T-helper 9 cell (primary cell): Measurements from ENCODE around the gene MPDZ.

Experiments used
- DNase-seq: peaks from one replicate; pipeline ENCODE4 v3.0.0-alpha.2; 2020
- total RNA-seq, 2 donors: gene quantifications; one replicate each; lab custom pipeline; 2026; lab: John Stamatoyannopoulos, UW

MPDZ gene
- total RNA-seq = 0 to 0.07 reads per million in 2 donors

DNA sequence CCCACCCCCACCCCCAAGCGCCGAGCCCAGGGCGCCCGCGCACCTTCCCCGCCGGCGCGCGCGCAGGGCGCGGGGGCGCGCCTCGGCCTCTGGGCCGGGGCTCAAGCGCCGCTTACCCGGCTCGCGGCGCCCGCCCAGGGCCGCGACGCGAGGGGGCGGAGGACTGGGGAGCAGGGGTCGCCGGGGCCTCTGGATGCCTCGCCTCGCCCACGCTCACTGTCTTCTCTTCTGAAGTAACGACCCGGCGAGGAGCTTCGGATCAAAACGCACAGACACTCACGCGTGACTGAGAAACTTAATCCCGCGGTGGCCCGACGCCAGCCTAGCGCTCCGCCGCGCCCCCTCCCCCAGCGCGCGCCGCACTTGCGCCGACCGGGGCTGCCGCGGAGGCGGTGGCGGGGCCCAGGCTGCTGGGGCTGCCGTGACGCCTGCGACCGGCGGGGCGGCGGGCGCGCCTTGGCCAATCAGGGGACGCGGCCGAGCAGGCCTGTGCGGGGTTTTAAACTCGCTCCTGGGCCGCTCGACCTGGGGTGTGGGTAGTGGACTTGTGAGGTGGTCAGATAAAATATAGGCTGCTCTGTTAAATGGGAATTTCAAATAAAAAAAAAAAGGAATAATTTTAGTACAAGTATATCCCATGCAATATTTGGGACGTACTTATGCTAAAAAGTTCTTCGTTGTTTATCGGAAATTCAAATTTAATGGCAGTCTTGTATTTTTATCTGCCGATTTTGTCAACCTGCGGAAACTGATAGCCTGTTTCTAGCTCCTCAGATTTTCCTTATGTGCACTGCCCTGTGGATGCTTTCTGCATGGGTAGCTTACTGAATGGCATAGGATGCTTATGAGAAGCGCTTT is at the start of gene MPDZ:
MPDZ (minus strand) TSS at position 409 of the 858 bp plus-strand sequence. CDS start 29,377 bp downstream, outside the sequence.
- no peak for DNase-seq

- no peak for DNase-seq
Measured at GRCh38 chr9:13324988-13325387, 45.5 kb upstream of the MPDZ start.

- no peak for DNase-seq
Measured at GRCh38 chr9:13322828-13323550, 43.5 kb upstream of the MPDZ start.

DNA sequence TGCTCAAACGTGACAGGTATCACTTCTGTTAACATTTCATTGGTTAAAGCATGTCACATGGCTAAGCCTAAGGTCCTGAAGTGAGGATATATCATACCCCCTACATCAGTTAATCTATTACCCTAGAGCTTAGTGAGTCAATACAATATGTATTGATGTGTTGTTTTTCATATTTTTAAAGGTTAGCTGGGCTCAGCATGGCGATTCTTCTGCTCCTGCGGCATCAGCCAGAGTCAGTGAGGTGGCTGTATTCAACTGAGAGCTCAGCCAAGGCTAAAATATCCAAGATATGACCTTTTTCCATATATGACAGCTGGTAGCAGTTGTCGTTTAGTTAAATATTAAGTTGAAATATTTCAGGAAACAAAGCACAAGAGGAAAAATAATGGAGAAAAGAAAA is 38.5 kb upstream of the MPDZ start:
- no peak for DNase-seq

DNA sequence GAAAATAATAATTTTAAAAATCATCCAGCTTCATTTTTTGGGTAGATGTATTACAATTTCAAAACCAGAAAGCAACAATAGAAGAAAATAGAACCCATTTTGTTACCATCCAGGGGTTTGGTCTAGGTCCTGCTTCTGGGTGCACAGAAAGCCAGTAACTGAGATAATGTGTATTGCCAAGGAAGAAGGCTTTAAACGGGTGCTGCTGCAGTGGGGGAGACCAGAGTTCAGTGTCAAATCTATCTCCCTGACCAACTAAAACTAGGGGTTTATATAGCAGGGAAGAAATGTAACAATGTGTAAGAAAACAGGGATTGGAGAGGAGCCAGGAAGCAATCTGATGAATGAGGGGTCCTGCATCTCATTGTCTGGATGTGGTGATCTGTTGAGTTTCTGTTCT is 17.5 kb upstream of the MPDZ start:
- no peak for DNase-seq

- DNase-seq = no peak
Measured at GRCh38 chr9:13295556-13295955, 16.1 kb upstream of the MPDZ start.

GRCh38 chr9:13292782-13293181 is 13.3 kb upstream of the MPDZ start:
- DNase-seq = no peak

DNA sequence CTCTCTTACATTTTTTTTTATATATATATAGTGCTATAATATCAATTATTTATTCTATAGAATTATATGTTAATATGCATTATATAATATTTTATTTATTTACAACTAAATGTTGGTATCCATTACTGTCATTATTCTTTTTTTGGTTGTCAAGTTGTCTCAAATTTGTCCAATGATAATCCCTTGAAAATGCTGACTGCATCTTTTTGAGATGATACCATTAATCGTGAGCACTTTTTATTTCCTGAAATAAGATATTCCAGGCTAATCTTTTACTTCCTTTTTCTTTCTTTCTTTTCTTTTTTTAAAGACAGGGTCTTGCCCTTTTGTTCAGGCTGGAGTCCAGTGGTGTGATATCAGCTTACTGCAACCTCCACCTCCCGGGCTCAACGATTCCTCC is 12.7 kb upstream of the MPDZ start:
- no peak for DNase-seq

DNA sequence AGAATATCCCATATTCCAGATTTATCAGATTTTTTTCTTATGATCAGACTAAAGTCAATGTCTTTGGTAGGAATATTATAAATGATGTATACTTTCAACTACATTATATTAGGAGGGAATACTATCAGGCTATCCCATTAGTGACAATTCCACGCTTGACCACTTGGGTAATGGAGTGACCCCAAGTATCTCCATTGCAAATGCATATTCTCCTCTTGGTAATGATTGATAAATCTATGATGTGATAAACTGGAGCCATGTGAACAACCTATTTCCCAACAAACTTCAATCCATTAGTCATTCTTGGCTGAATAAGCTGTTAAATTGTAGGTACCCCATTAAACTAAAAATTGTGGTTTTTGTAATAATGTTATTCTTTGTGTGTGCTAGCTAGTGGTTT is 12.2 kb upstream of the MPDZ start:
- DNase-seq = no peak

DNA sequence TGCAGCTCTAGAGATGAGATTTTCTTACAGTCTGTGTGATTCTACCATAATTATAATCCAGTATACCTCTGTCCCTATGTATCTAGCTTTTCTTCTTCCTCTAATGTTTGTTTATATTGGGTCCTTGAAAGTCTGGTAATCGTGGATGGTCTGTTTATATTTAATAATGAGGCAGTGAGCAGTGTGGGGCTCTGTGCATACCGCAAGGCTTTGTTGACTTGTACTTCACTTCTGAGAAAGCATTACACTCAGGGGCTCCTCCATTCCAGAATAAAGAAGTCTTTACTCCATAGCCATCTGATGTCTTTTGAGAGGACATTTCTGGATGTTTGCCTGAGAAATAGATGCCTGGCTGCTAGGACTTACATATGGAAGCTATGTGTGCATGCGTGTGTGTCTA is 4.5 kb upstream of the MPDZ start:
- DNase-seq = no peak

DNA sequence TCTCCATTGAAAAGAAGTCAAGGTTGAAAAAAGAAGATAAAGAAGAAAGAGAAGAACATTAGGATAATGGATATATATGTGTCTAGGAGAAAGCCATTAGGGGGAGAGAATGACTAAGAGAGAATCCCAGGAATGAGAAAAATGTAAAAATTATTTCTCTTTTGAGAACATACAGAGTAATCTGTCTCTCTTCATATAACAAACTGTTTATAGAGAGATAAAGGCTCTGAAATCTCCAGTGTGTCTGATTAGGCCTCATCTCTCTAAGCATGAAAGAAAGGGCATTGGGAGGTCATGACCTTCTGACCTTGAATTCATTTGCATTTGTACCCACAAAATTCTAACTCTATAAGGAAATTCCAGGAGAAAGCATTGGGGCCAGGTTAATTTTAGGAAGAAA is 3.5 kb upstream of the MPDZ start:
- no peak for DNase-seq

DNA sequence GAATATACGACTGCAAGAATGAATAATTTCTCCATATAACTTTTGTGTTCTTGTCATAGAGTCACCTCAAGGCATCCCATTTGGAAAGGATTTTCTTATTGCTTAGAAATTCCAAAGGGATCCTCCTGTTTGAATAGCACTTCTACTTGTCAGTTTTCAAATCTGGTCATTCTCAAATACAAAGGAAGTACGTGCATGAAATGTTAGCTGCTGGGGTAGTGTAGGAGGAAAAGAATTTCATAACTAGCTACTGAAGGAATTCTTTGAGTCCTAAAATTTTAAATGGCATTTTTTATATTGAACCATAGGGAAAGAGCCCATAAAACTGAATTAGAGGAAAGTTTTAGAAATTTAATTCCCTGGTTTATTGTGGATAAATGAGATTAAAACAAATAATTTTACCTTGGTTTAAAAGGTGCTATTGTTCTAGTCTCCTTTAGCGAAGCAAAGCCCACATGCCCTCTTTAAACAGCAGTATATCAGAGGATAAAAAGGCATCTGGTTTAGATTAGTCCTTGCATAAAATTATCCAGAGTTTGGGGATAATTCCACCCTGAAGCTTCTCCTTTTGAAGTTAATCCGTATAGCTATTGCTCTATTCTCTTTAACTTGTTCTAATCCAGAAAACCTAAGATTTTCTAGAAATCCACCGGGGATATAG is 2.0 kb upstream of the MPDZ start:
- DNase-seq = no peak

DNA sequence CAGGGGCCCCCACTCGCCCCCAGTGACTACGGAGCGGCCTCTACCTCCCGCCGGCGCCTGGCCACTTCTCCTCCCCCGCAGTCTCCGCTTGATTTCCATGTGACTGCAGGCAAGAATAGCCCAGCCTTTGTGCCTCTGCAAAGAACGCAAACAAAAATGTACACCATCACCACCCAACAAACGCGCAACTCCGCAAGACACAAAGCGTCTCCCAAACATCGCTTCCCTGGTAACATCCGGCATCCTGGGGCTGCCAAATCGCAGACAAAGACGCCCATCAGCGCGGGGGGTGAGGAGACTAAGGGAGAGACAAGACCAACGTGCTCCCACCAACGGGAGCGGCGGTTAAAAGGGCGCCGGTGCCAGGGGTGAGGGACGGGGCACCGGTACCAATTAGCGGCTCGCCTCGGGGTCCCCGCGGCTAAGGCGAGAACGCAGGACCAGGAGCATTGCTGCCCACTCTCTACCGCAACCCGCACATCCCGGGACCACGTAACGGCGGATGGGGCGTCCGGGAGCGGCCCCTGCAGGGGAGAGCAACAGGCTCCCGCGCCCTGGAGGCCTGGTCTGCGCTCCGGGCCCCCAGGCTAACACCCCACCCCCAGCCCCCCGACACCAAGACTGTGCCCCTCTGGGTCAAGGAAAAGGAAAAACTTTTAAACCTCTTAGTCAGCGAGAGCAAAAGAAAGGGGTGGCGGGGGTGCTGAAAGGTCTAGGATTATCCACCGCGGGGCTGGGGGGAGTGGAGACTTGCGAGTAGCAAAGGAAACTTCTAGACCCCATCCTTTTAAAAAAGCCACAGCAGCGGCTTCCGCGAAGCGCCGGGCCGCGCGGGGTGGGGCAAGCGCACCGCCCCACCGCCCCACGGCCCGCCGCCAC is 885 bp downstream of the MPDZ start:
- no peak for DNase-seq

GRCh38 chr9:13278023-13278367 is 1.5 kb downstream of the MPDZ start:
- DNase-seq = no peak

DNA sequence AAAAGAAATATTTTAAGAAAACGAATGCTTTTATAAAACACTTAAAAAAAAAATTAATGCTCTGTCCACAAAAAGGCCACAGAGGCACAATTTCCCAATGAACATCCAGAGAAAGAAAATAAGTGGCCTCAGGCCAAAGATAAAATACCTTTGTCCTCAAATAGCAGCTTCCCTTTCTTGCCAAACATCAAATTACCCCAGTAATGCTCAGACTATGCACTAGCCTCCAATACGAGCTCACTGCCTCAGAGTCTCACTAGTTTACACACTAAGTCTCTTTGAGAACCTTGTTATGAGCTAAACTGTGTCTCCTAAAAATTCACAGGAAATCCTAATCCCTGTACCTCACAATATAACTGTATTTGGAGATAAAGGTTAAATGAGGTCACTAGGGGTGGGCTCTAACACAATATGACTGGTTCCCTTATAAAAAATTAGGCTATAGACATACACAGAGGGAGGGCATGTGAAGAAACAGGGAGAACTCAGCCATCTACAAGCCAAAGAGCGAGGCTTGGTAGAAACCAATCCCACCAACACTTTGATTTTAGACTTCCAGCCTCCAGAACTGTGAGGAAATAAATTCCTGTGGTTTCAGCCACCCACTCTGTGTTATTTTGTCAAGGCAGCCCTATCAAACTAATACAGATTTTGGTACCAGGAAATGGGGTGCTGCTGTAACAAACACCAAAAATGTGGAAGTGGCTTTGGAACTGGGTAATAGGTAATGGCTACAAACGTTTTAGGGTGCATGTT is 4.4 kb downstream of the MPDZ start:
- DNase-seq = no peak

DNA sequence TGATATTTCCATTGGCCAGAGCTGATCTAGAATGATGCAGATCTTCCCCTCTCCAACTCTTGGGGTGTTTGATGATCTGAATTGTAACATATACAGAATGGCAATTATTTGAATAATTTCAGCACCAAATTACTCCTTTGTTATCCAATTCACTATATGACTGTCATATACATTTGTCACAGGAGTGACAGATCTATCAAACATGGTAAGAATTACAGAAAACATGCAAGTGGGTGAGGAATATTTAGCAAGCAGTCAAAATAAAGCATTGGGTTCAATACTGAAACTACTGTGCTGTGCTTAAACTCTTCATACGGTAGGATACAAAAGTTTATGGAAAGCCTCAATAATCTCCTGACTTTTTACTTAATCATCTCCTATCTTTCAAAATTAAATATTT is 8.8 kb downstream of the MPDZ start:
- DNase-seq = no peak

GRCh38 chr9:13269589-13270452 is 9.7 kb downstream of the MPDZ start:
- DNase-seq = no peak

GRCh38 chr9:13268469-13268868 is 11.0 kb downstream of the MPDZ start:
- DNase-seq = no peak

- no peak for DNase-seq
Measured at GRCh38 chr9:13267743-13268142, 11.7 kb downstream of the MPDZ start.

GRCh38 chr9:13266167-13266566 is 13.3 kb downstream of the MPDZ start:
- no peak for DNase-seq

GRCh38 chr9:13264788-13265187 is 14.7 kb downstream of the MPDZ start:
- no peak for DNase-seq
